ENCODE data around the gene PAF1. TPM values are rescaled to one million over a fixed set of nuclear protein-coding genes. Genes with fewer than 3 reads are reported as not detected.

The PAF1 gene
- total and polyA plus RNA-seq, 2 of the 13 experiments (the other 11 are each of a cell fraction or from before 2014, with no cell fraction given) = 30.2 to 31.1 TPM

- TF ChIP-seq HMGXB3 (CRISPR knock-in tag; IDR thresholded peaks at IDR 0.05; ENCODE audit: borderline replicate concordance) = peak; percentile 78
- no peak for TF ChIP-seq ZNF234 (CRISPR knock-in tag; conservative IDR thresholded peaks at IDR 0.05)
- TF ChIP-seq DPF2 (CRISPR knock-in tag; IDR thresholded peaks at IDR 0.05; ENCODE audit: borderline replicate concordance, low read depth) = no peak
- TF ChIP-seq ZBTB20 (CRISPR knock-in tag; IDR thresholded peaks at IDR 0.05; ENCODE audit: borderline replicate concordance, low read depth) = peak; percentile 49; the same call in 1 of the 2 replicates
- TF ChIP-seq SIN3A (IDR thresholded peaks at IDR 0.05; ENCODE audit: borderline replicate concordance, low read depth, low read length) = peak; percentile 90; the same call in 1 of the 2 replicates
- TF ChIP-seq LBX2 (CRISPR knock-in tag; IDR thresholded peaks at IDR 0.05; ENCODE audit: borderline replicate concordance) = no peak; the same call in 1 of the 2 replicates
- no peak; the same call in none of the 2 replicates for TF ChIP-seq GATA4 (IDR thresholded peaks at IDR 0.05; ENCODE audit: borderline replicate concordance, low read depth)
- TF ChIP-seq ZNF451 (CRISPR knock-in tag; IDR thresholded peaks at IDR 0.05) = no peak; the same call in none of the 2 replicates
- peak; percentile 70 for TF ChIP-seq CREB1 (IDR thresholded peaks at IDR 0.05)
- TF ChIP-seq CREB1 (CRISPR knock-in tag; IDR thresholded peaks at IDR 0.05) = peak; percentile 69
- peak; percentile 73 for TF ChIP-seq HOMEZ (CRISPR knock-in tag; IDR thresholded peaks at IDR 0.05; ENCODE audit: low read depth)
- peak; percentile 93 for TF ChIP-seq ZNF607 (CRISPR knock-in tag; IDR thresholded peaks at IDR 0.05; ENCODE audit: borderline replicate concordance)
- TF ChIP-seq SNAI1 (CRISPR knock-in tag; IDR thresholded peaks at IDR 0.05; ENCODE audit: borderline replicate concordance) = no peak
- no peak for TF ChIP-seq KDM1A (CRISPR knock-in tag; IDR thresholded peaks at IDR 0.05)
- TF ChIP-seq TBX2 (CRISPR knock-in tag; IDR thresholded peaks at IDR 0.05; ENCODE audit: borderline replicate concordance) = peak; percentile 92
- TF ChIP-seq ATM (IDR thresholded peaks at IDR 0.05; ENCODE audit: borderline replicate concordance) = no peak
- peak; percentile 32; the same call in 1 of the 2 replicates for TF ChIP-seq ZNF652 (CRISPR knock-in tag; IDR thresholded peaks at IDR 0.05; ENCODE audit: borderline replicate concordance, low read depth)
- peak; percentile 91 for TF ChIP-seq E2F5 (CRISPR knock-in tag; conservative IDR thresholded peaks at IDR 0.05)
Measured at GRCh38 chr19:39435499-39436349, 44.8 kb upstream of the PAF1 start, which contains the start of gene RPS16 (continued).

Data from HepG2 (cell line).